ENCODE measurements around the gene SALL4. TPM values are rescaled to one million over a fixed set of nuclear protein-coding genes. Genes with fewer than 3 reads are reported as not detected.

Gene SALL4
- total and polyA plus RNA-seq, 9 of the 15 experiments (the other 6 are each of a cell fraction or from before 2014, with no cell fraction given): 0.03 to 0.07 TPM; not detected in 7

- Histone ChIP-seq H3K36me3 (ENCODE audit: control insufficient read depth, insufficient read depth, low read length) (no peaks in the 10 kb centered on the region), H4K20me1 (replicated peaks; ENCODE audit: control insufficient read depth, insufficient read depth, low read length) (no peaks in the 10 kb centered on the region), H3K4me1 (replicated peaks in 1 of 2; ENCODE audit: control insufficient read depth in 2 of 2, insufficient read depth in 2 of 2, low read length in 2 of 2) (peaks cover 0 to 4% of the 10 kb centered on the region in 2 experiments; a peak in 2 of 5 replicates), H3K9ac (ENCODE audit: insufficient read depth in 1 of 2, low read depth in 2 of 2, low read length in 2 of 2) (no peak overlapping the region), H3K9me1 (ENCODE audit: control insufficient read depth, insufficient read depth, low read length) (no peaks in the 10 kb centered on the region), H3K79me2 (ENCODE audit: control insufficient read depth, insufficient read depth, low read length) (no peaks in the 10 kb centered on the region), H3K27ac (ENCODE audit: extremely low read depth, low read depth, low read length) (no peak overlapping the region), H2AFZ (ENCODE audit: low read depth, low read length) (no peak overlapping the region), H3K27me3 (ENCODE audit: control insufficient read depth in 2 of 2, insufficient read depth in 2 of 2, low read length in 2 of 2) (peaks cover 4% of the 10 kb centered on the region in 2 experiments; a peak in 3 of 5 replicates), H3K9me3 (replicated peaks; ENCODE audit: control insufficient read depth, insufficient read depth, low read depth, low read length) (no peaks in the 10 kb centered on the region), H3K4me3 (no peak overlapping the region), H3K4me2 (ENCODE audit: insufficient read depth, low read length) (no peak overlapping the region)
- FAIRE-seq (no peak), ATAC-seq (no peak), DNase-seq (ENCODE audit: extremely low read depth in 1 of 4, low spot score in 3 of 4) (no peak)
- CTCF ChIA-PET (ENCODE audit: low intra/inter-chr PET ratio): interaction anchor here (1.2 kb wide), 1 partner anchor 283 kb away, joined by 4 read pairs; no protein-coding TSS in a partner anchor
- no TSS peak for BruUV-seq (replicated peaks)
- in situ Hi-C loops (cut with MboI) (no loop called here), intact Hi-C loops (cut with micrococcal nuclease) (no loop called here)
- no peak for TF ChIP-seq ARID2 (IDR thresholded peaks at IDR 0.05)
- TF ChIP-seq TCF7L2 (IDR thresholded peaks at IDR 0.05; ENCODE audit: low read depth, low read length): no peak
- TF ChIP-seq PHF20 (IDR thresholded peaks at IDR 0.05; ENCODE audit: partially characterized antibody): no peak
- no peak for TF ChIP-seq SFPQ (IDR thresholded peaks at IDR 0.05; ENCODE audit: low read depth, low read length)
- TF ChIP-seq EGR1 (conservative IDR thresholded peaks at IDR 0.05): no peak
- WGBS (ENCODE audit: insufficient coverage, low coverage, missing lambda C conversion rate): 31% methylated on average over 41 of the region's 59 CpGs
- POLR2A ChIA-PET: no interaction called here
These were observed 1.0 kb downstream of the SALL4 start for GRCh38 chr20:51801122-51801822.

Data from K562 (cell line).